ENCODE measurements around the gene ADGRB2.

ADGRB2 gene

DNA sequence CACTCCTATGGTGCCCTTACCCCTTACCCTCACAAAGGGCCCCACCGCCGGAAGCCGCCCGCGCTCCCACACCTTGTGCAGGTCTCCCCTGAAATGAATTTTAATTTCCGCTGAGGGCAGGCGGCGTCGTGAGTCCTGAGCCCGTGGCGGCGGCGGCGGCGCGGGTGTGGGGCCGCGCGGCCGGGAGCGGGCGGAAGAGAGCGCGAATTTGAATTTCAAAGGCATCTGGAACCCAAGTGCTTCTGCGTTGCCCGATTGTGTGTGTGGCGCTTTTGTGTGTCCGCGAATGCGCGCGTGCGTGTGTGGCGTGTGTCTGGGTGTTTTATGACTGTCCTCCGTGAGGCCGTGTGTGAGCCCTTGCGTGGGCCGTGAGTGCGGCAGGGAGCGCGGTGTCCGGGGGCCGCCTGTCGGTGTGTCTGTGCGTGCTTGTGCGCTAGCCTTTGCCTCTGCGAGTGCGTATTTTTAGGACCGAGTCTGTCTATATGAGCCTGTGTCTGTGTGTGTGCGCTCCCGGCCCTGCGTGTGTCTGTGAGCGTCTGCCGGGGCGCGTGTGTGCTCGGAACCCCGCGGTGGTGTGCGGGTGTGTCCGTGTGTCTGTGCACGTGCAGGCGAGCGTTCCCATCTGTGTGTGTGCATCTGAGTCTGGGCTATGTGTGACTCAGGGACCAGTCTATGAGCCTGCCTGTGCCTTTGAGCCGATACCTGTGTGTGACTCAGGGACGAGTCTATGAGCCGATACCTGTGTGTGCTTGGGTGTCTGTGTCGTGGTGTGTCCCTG lies 7.9 kb upstream of the ADGRB2 start:
- no peak for DNase-seq (ENCODE audit: low spot score in 2 of 2)
- H3K4me3 Mint-ChIP-seq, result peak overlapping the region; percentile 86
- H3K27me3 Mint-ChIP-seq, result peaks cover 33% of the 10 kb centered on the region
- peak; percentile 37 for ATAC-seq (ENCODE audit: low read depth)
- peaks cover 30% of the 10 kb centered on the region for H3K4me1 Mint-ChIP-seq
- H3K36me3 Mint-ChIP-seq, result no peaks in the 10 kb centered on the region
- no peaks in the 10 kb centered on the region for H3K9me3 Mint-ChIP-seq
- H3K27ac Mint-ChIP-seq, result no peak overlapping the region

GRCh38 chr1:31769720-31770390 lies 5.7 kb upstream of the ADGRB2 start:
- H3K36me3 Mint-ChIP-seq, result no peaks in the 10 kb centered on the region
- H3K4me1 Mint-ChIP-seq, result peaks cover 32% of the 10 kb centered on the region
- H3K9me3 Mint-ChIP-seq, result no peaks in the 10 kb centered on the region
- H3K27ac Mint-ChIP-seq, result peak overlapping the region; percentile 12
- peaks cover 21% of the 10 kb centered on the region for H3K27me3 Mint-ChIP-seq
- no peak overlapping the region for H3K4me3 Mint-ChIP-seq
- ATAC-seq (ENCODE audit: low read depth), result no peak
- no peak for DNase-seq (ENCODE audit: low spot score in 2 of 2)

GRCh38 chr1:31768939-31769704 lies 5.0 kb upstream of the ADGRB2 start:
- Mint-ChIP-seq H3K36me3 (no peaks in the 10 kb centered on the region), H3K27ac (peak overlapping the region; percentile 12), H3K9me3 (no peaks in the 10 kb centered on the region), H3K4me3 (no peak overlapping the region), H3K27me3 (peaks cover 16% of the 10 kb centered on the region), H3K4me1 (peaks cover 34% of the 10 kb centered on the region)
- DNase-seq (ENCODE audit: low spot score in 2 of 2) (peak in 1 of 2 donors; percentile 33), ATAC-seq (ENCODE audit: low read depth) (peak; percentile 76)

DNA sequence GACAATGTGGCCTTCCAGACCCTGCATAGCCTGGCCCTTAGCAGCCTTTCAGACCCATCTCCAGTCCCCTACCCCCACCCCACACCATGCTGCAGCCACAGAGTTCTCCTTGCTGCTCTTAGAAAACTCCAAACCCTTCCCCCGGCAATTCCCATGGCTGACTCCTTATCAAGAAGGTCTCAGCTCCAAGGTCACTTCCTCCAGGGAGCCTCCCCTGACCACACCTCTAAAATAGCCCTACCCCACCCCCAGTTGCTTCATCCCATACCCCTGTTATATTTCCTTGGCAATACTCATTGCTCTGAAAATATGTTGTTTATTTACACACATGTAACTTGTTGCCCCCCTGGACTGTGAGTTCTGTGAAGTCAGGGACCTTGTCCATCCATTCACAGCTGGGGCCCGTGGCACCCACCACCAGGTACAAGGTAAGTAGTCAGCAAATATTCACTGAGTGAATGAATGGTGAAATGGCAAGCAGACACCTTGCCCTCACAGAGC lies 4.3 kb upstream of the ADGRB2 start:
- Mint-ChIP-seq H3K4me3 (no peak overlapping the region), H3K4me1 (peaks cover 34% of the 10 kb centered on the region), H3K9me3 (no peaks in the 10 kb centered on the region), H3K36me3 (no peaks in the 10 kb centered on the region), H3K27me3 (peaks cover 10% of the 10 kb centered on the region), H3K27ac (no peak overlapping the region)
- DNase-seq (ENCODE audit: low spot score in 2 of 2) (no peak), ATAC-seq (ENCODE audit: low read depth) (no peak)

GRCh38 chr1:31767225-31767624 lies 3.1 kb upstream of the ADGRB2 start:
- no peak overlapping the region for H3K4me3 Mint-ChIP-seq
- ATAC-seq (ENCODE audit: low read depth), result no peak
- no peaks in the 10 kb centered on the region for H3K36me3 Mint-ChIP-seq
- H3K9me3 Mint-ChIP-seq, result no peaks in the 10 kb centered on the region
- peaks cover 5% of the 10 kb centered on the region for H3K27me3 Mint-ChIP-seq
- peaks cover 33% of the 10 kb centered on the region for H3K4me1 Mint-ChIP-seq
- no peak overlapping the region for H3K27ac Mint-ChIP-seq
- no peak for DNase-seq (ENCODE audit: low spot score in 2 of 2)

- no peak for ATAC-seq (ENCODE audit: low read depth)
- H3K9me3 Mint-ChIP-seq, result no peaks in the 10 kb centered on the region
- peaks cover 30% of the 10 kb centered on the region for H3K4me1 Mint-ChIP-seq
- H3K36me3 Mint-ChIP-seq, result no peaks in the 10 kb centered on the region
- DNase-seq (ENCODE audit: low spot score in 2 of 2), result no peak
- peaks cover 3% of the 10 kb centered on the region for H3K27me3 Mint-ChIP-seq
- H3K4me3 Mint-ChIP-seq, result no peak overlapping the region
- H3K27ac Mint-ChIP-seq, result no peak overlapping the region
Observed at GRCh38 chr1:31765516-31765915, 1.4 kb upstream of the ADGRB2 start.

DNA sequence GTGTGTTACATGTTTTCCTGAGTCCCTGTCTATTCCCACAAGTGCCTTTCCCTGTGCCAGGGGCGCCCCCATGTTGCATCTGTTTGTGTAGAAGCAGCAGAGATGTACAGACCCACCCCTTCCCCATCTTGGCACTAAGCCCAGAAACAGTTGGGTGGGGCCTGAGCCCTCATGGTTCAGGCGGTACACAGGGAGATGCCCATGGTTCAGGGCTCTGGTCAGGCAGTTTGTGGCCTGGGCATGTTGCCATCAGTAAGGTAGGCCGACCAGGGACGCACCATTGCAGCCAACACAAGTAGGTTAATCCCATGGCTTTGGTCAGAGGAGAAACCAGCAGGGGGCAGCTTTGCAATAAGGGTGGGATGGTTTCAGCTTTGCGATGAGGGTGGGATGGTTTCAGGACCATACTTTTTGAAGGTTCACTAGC lies 914 bp upstream of the ADGRB2 start:
- H3K9me3 Mint-ChIP-seq, result no peaks in the 10 kb centered on the region
- peak overlapping the region; percentile 27 for H3K4me3 Mint-ChIP-seq
- no peak for DNase-seq (ENCODE audit: low spot score in 2 of 2)
- no peak for ATAC-seq (ENCODE audit: low read depth)
- peaks cover 33% of the 10 kb centered on the region for H3K4me1 Mint-ChIP-seq
- H3K27ac Mint-ChIP-seq, result no peak overlapping the region
- no peaks in the 10 kb centered on the region for H3K36me3 Mint-ChIP-seq
- H3K27me3 Mint-ChIP-seq, result peaks cover 3% of the 10 kb centered on the region

- peak overlapping the region; percentile 92 for H3K4me3 Mint-ChIP-seq
- H3K4me1 Mint-ChIP-seq, result peaks cover 27% of the 10 kb centered on the region
- no peak overlapping the region for H3K27ac Mint-ChIP-seq
- H3K9me3 Mint-ChIP-seq, result no peaks in the 10 kb centered on the region
- DNase-seq (ENCODE audit: low spot score in 2 of 2), result no peak
- peaks cover 3% of the 10 kb centered on the region for H3K27me3 Mint-ChIP-seq
- H3K36me3 Mint-ChIP-seq, result no peaks in the 10 kb centered on the region
- ATAC-seq (ENCODE audit: low read depth), result peak; percentile 2
Observed at GRCh38 chr1:31763671-31764311, 349 bp downstream of the ADGRB2 start.

DNA sequence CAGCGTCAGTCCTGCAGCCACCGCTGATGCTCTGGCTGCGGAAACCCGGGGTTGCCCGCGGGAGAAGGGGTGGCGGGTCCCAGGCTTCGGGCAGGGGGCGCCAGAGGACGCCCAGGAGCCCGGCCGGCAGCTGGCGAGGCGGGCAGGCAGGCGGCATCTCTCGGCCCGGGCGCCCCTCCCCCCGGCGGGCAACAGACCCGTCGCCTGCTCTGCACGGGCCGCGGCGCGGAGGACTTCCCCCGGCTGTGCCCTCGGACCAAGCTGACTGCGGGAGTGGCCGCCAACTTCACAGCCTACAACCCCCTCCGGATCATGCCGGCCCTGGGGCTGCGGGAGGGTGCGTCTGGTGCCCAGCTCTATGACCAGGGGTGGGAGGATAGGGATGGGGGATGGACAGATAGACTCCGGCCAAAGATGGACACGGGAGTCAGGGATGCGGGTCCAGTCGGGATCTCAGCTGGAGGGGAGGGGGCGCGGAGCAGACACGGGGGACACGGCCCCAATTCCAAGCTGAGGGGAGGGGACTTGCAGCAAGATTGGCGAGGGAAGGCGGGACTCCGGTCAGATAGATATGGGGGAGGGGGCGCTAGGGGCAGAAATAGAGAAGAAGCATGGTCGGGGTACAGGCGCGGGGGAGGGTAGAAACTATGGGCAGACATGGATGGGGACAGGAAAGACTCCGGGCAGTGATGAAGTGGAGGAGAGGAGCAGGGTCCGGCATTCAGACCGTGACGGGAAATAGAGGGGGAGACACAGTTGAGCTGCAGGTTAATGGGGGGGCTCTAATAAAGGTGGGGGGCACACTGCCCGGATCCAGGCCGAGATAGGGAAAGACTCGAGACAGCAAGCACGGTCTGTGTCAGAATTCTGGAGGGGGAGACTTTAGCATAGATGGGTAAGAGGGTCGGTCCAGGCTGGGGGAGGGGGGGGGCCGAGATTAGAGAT lies 1.1 kb downstream of the ADGRB2 start:
- H3K9me3 Mint-ChIP-seq, result no peaks in the 10 kb centered on the region
- ATAC-seq (ENCODE audit: low read depth) (peak; percentile 48), DNase-seq (ENCODE audit: low spot score in 2 of 2) (peak; percentile 68 to 76)
- no peak overlapping the region for H3K27ac Mint-ChIP-seq
- peaks cover 23% of the 10 kb centered on the region for H3K4me1 Mint-ChIP-seq
- peaks cover 3% of the 10 kb centered on the region for H3K27me3 Mint-ChIP-seq
- H3K4me3 Mint-ChIP-seq, result peak overlapping the region; percentile 92
- H3K36me3 Mint-ChIP-seq, result no peaks in the 10 kb centered on the region

DNA sequence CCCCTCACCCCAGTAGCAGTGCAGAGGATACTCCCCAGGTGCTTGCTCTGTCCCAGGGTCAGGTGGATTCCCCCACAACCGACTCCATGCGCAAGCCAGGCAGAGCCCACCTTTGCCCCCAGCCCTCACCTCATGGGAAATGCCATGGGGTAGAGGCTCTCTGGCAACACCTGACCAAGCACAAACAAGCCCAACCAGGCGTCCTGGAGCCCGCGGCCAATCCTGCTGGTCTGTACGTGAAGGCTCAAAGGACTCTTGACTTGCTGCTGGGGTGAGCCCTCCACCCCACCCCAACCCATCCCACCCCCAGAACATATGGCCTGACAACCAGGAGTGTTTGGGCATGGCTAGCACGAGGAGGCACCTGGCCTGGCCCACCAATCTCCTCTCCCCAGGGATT lies 1.8 kb downstream of the ADGRB2 start:
- H3K27me3 Mint-ChIP-seq, result peaks cover 3% of the 10 kb centered on the region
- peaks cover 23% of the 10 kb centered on the region for H3K4me1 Mint-ChIP-seq
- no peak overlapping the region for H3K4me3 Mint-ChIP-seq
- H3K27ac Mint-ChIP-seq, result no peak overlapping the region
- no peak for DNase-seq (ENCODE audit: low spot score in 2 of 2)
- H3K36me3 Mint-ChIP-seq, result no peaks in the 10 kb centered on the region
- H3K9me3 Mint-ChIP-seq, result no peaks in the 10 kb centered on the region
- ATAC-seq (ENCODE audit: low read depth), result no peak

- Mint-ChIP-seq H3K27ac (peak overlapping the region; percentile 67), H3K27me3 (peaks cover 3% of the 10 kb centered on the region), H3K4me3 (no peak overlapping the region)
Observed at GRCh38 chr1:31761883-31762282, 2.3 kb downstream of the ADGRB2 start.

GRCh38 chr1:31760471-31761470 lies 3.4 kb downstream of the ADGRB2 start:
- H3K4me1 Mint-ChIP-seq, result peaks cover 23% of the 10 kb centered on the region
- H3K9me3 Mint-ChIP-seq, result no peaks in the 10 kb centered on the region
- H3K27me3 Mint-ChIP-seq, result peaks cover 3% of the 10 kb centered on the region
- H3K36me3 Mint-ChIP-seq, result no peaks in the 10 kb centered on the region
- H3K4me3 Mint-ChIP-seq, result peak overlapping the region; percentile 62
- peak; percentile 62 to 66 for DNase-seq (ENCODE audit: low spot score in 2 of 2)
- peak; percentile 74 for ATAC-seq (ENCODE audit: low read depth)
- peak overlapping the region; percentile 67 for H3K27ac Mint-ChIP-seq

More at GRCh38 chr1:31761883-31762282, 2.3 kb downstream of the ADGRB2 start:
- Mint-ChIP-seq H3K36me3 (no peaks in the 10 kb centered on the region), H3K9me3 (no peaks in the 10 kb centered on the region), H3K4me1 (peaks cover 23% of the 10 kb centered on the region)
- DNase-seq (ENCODE audit: low spot score in 2 of 2) (no peak), ATAC-seq (ENCODE audit: low read depth) (no peak)

All from memory B cell (primary cell).